PC-3 (cell line): ENCODE data around the gene AARS2.

Source experiments
- EZH2 ChIP-seq: fragments of 300-600 bp; sonication (generic); IDR thresholded peaks from one replicate; pipeline ENCODE4 v1.6.1; 2017; ENCODE audit warnings: antibody characterized with exemption, mild to moderate bottlenecking, low read length; ENCODE audit not compliant: unreplicated experiment
- TF ChIP-seq, protein P1 (sequence below): fragments of 300-600 bp; sonication (generic); conservative IDR thresholded peaks from 2 replicates; pipeline ENCODE4 v1.5.1; 2017; ENCODE audit warnings: antibody characterized with exemption, low read depth, mild to moderate bottlenecking, low read length

DNA sequence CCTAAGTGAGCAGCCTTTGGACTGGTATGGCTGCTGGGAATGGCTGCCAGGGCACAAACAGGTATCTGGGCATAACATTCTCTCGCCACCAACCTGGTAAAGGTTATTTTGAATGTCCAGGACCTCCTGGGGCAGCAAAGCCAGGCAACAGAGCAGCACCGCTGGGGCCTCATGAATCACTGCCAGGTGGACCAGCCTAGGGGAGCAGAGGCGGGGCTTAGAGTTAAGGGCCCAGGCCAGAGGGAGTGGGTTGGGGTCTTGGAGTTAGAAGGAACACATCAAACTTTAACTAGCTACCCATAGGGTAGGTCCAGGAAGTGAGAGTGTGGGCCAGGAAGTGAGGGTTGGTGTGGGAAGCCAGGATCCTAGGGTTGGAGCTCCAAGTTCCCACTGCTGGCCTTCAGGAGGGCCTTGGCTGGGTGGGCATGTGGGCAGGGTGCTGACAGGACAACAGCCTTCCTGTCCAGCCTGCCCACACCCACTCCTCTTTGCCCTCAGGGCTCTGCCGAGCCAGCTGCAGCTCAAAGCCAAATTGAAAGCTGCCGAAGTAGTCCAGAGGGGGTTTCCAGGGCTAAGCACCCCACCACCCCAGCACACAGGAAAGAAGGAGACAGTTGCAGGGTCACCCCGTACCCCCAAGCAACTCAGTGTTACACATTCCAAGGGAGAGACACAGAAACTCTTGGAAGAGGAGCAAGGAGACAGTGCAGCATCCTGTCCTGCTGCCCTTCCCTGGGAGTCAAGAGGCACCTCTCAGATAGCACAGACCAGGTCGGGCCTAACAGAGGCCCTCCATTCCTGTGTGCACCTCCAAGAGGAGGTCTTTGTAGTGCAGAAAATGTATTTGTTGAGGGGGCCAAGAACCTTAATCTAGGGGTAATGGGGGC is 50.4 kb downstream of the AARS2 start:
- TF ChIP-seq, protein P1, sequence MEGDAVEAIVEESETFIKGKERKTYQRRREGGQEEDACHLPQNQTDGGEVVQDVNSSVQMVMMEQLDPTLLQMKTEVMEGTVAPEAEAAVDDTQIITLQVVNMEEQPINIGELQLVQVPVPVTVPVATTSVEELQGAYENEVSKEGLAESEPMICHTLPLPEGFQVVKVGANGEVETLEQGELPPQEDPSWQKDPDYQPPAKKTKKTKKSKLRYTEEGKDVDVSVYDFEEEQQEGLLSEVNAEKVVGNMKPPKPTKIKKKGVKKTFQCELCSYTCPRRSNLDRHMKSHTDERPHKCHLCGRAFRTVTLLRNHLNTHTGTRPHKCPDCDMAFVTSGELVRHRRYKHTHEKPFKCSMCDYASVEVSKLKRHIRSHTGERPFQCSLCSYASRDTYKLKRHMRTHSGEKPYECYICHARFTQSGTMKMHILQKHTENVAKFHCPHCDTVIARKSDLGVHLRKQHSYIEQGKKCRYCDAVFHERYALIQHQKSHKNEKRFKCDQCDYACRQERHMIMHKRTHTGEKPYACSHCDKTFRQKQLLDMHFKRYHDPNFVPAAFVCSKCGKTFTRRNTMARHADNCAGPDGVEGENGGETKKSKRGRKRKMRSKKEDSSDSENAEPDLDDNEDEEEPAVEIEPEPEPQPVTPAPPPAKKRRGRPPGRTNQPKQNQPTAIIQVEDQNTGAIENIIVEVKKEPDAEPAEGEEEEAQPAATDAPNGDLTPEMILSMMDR, result no peak
- no peak for TF ChIP-seq EZH2
